ENCODE data around the gene ANAPC16.
"Not testable (repeated sequence)": the region's sequence is repeated elsewhere in the genome, so short reads cannot be mapped to it uniquely, and the experiment has no call there.

The ANAPC16 gene

DNA sequence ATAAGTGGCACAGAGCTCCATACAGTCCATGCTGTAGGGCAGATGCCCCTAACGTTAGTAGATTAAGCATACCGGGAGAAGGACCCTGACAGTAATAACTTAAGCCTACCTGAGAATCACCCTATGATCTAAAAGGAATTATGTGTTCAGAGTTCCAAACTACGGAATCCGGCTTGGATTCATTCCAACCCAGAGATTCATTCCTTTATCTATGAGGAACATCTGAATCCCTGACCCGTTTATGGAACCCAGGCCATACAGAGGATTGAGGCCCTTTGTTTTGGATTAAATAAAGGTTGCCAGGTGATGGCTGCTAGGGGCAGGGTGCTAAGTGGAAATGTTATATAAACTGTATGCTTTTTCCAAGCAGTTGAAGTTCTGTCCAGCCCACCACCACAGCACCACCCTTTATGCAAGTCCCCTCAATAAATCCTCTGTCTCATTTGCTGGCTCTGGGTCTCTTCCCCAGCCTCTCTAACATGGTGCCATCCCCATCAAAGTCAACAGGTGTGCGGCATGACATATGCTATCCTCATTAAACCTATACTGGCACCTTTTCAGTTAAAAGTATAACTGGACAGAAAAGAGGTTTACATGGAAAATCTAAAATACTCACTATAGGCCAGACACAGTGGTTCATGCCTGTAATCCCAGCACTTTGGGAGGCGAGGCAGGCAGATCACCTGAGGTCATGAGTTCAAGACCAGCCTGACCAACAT is 9.1 kb upstream of the ANAPC16 start:
- Histone ChIP-seq H3K79me2 (peaks cover 6% of the 10 kb centered on the region), H2AFZ (no peak overlapping the region), H3K27me3 (ENCODE audit: control insufficient read depth, insufficient read depth, low read length) (no peaks in the 10 kb centered on the region), H3K4me2 (ENCODE audit: low read length) (no peak overlapping the region), H3K27ac (no peak overlapping the region), H3K4me3 (ENCODE audit: low read depth, low read length) (no peak overlapping the region), H3K9ac (no peak overlapping the region), H3K36me3 (ENCODE audit: control insufficient read depth, insufficient read depth, low read length) (no peaks in the 10 kb centered on the region), H3K9me3 (ENCODE audit: control insufficient read depth, low read length) (no peaks in the 10 kb centered on the region), H3K4me1 (no peaks in the 10 kb centered on the region)
- TF ChIP-seq, protein P1, sequence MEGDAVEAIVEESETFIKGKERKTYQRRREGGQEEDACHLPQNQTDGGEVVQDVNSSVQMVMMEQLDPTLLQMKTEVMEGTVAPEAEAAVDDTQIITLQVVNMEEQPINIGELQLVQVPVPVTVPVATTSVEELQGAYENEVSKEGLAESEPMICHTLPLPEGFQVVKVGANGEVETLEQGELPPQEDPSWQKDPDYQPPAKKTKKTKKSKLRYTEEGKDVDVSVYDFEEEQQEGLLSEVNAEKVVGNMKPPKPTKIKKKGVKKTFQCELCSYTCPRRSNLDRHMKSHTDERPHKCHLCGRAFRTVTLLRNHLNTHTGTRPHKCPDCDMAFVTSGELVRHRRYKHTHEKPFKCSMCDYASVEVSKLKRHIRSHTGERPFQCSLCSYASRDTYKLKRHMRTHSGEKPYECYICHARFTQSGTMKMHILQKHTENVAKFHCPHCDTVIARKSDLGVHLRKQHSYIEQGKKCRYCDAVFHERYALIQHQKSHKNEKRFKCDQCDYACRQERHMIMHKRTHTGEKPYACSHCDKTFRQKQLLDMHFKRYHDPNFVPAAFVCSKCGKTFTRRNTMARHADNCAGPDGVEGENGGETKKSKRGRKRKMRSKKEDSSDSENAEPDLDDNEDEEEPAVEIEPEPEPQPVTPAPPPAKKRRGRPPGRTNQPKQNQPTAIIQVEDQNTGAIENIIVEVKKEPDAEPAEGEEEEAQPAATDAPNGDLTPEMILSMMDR (IDR thresholded peaks at IDR 0.05) = no peak

DNA sequence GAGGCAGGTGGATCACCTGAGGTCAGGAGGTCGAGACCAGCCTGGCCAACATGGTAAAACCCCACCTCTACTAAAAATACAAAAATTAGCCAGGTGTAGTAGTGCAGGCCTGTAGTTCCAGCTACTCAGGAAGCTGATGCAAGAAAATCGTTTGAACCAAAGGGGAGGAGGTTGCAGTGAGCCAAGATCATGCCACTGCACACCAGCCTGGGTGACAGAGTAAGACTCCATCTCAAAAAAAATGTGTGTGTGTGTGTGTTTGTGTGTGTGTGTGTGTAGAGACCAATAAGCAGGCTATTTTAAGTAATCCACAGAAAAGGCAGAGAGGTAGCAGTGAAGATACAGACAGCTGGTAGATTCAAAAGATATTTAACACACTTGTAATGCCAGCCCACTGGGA is 7.3 kb upstream of the ANAPC16 start:
- not testable (repeated sequence) for H3K4me2 ChIP-seq (ENCODE audit: low read length); H3K79me2 ChIP-seq; H3K27ac ChIP-seq; H3K4me1 ChIP-seq; H2AFZ ChIP-seq; H3K9me3 ChIP-seq (ENCODE audit: control insufficient read depth, low read length); H3K9ac ChIP-seq; H3K36me3 ChIP-seq (ENCODE audit: control insufficient read depth, insufficient read depth, low read length); H3K4me3 ChIP-seq (ENCODE audit: low read depth, low read length); H3K27me3 ChIP-seq (ENCODE audit: control insufficient read depth, insufficient read depth, low read length)

DNA sequence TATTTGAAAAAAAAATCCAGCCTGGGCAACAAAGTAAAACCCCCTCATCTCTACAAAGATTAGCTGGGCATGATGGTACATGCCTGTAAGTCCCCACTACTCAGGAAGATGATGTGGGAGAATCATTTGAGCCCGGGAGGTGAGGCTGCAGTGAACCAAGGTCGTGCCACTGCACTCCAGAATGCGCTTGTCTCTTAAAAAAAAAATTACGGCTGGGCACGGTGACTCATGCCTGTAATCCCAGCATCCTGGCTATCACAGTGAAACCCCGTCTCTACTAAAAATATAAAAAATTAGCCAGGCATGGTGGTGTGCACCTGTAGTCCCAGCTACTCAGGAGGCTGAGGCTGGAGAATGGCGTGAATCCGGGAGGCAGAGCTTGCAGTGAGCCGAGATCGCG is 4.4 kb upstream of the ANAPC16 start:
- not testable (repeated sequence) for H3K4me3 ChIP-seq (ENCODE audit: low read depth, low read length); H3K4me1 ChIP-seq; H3K4me2 ChIP-seq (ENCODE audit: low read length); H3K9ac ChIP-seq; H2AFZ ChIP-seq; H3K27me3 ChIP-seq (ENCODE audit: control insufficient read depth, insufficient read depth, low read length); H3K36me3 ChIP-seq (ENCODE audit: control insufficient read depth, insufficient read depth, low read length); H3K9me3 ChIP-seq (ENCODE audit: control insufficient read depth, low read length); H3K27ac ChIP-seq
- H3K79me2 ChIP-seq = peaks cover 18% of the 10 kb centered on the region

DNA sequence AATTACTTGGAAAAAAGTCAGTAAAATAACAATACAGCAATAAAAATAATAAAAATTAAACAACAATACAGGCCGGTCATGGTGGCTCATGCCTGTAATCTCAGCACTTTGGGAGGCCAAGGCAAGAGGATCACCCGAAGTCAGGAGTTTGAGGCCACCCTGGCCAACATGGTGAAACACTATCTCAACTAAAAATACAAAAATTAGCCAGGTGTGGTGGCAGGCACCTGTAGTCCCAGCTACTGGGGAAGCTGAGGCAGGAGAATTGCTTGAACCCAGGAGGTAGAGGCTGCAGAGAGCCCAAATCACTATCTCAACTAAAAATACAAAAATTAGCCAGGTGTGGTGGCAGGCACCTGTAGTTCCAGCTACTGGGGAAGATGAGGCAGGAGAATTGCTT is 4.0 kb upstream of the ANAPC16 start:
- peaks cover 22% of the 10 kb centered on the region for H3K79me2 ChIP-seq
- not testable (repeated sequence) for H3K27ac ChIP-seq; H3K9me3 ChIP-seq (ENCODE audit: control insufficient read depth, low read length); H3K4me3 ChIP-seq (ENCODE audit: low read depth, low read length); H3K4me1 ChIP-seq; H2AFZ ChIP-seq; H3K36me3 ChIP-seq (ENCODE audit: control insufficient read depth, insufficient read depth, low read length); H3K4me2 ChIP-seq (ENCODE audit: low read length); H3K27me3 ChIP-seq (ENCODE audit: control insufficient read depth, insufficient read depth, low read length); H3K9ac ChIP-seq

DNA sequence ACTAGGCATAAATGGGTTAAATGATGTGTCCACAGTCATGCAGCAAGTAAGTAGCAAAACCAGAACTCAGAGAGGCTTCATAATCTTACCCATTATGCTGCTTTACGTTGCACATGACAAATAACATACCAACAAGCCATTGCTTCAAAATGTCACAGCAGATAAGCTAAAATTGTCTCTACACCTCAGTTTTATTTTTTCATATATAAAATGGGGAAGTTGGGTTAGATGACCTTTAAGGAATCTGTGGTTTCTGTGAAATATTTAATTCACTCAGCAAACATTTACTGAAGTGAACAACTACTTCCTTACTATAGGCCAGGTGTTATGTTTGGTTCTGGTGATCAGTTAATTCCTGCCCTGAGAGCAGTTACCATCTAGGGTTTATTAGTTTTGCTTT is 2.5 kb downstream of the ANAPC16 start:
- H3K79me2 ChIP-seq = peaks cover 34% of the 10 kb centered on the region

DNA sequence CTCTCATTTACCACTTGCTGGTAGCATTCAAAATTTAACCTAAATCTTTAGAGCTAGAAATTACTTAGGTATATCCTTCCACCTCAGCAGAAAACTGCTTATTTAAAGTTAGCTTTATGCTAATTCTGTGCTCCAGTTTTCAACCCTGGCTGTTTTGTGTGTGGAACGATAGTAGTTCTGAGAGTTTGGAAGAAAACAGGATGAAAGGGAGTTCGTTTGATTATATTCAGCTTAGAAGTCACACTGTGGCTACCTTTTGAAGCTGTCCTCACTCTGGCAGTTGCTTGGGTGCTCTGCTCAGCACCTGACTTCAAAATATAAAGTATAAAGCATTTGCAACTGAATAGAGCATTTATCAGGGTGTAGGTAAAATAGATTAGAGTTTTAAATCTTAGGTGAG is 2.9 kb downstream of the ANAPC16 start:
- Histone ChIP-seq H3K4me2 (ENCODE audit: low read length) (peak overlapping the region; percentile 26), H2AFZ (no peak overlapping the region), H3K9ac (no peak overlapping the region), H3K79me2 (peaks cover 32% of the 10 kb centered on the region), H3K27ac (no peak overlapping the region), H3K27me3 (ENCODE audit: control insufficient read depth, insufficient read depth, low read length) (no peaks in the 10 kb centered on the region), H3K36me3 (ENCODE audit: control insufficient read depth, insufficient read depth, low read length) (no peaks in the 10 kb centered on the region), H3K4me3 (ENCODE audit: low read depth, low read length) (no peak overlapping the region), H3K9me3 (ENCODE audit: control insufficient read depth, low read length) (no peaks in the 10 kb centered on the region), H3K4me1 (peaks cover 7% of the 10 kb centered on the region)
- TF ChIP-seq, protein P1 (IDR thresholded peaks at IDR 0.05) = no peak

More for the DNA sequence above, 2.5 kb downstream of the ANAPC16 start:
- Histone ChIP-seq H3K9ac (no peak overlapping the region), H3K4me1 (peaks cover 7% of the 10 kb centered on the region), H2AFZ (no peak overlapping the region), H3K36me3 (ENCODE audit: control insufficient read depth, insufficient read depth, low read length) (no peaks in the 10 kb centered on the region), H3K9me3 (ENCODE audit: control insufficient read depth, low read length) (no peaks in the 10 kb centered on the region), H3K27me3 (ENCODE audit: control insufficient read depth, insufficient read depth, low read length) (no peaks in the 10 kb centered on the region), H3K27ac (no peak overlapping the region), H3K4me3 (ENCODE audit: low read depth, low read length) (no peak overlapping the region), H3K4me2 (ENCODE audit: low read length) (no peak overlapping the region)
- TF ChIP-seq, protein P1 (IDR thresholded peaks at IDR 0.05) = no peak
